HG02981 (cell line): ENCODE data around the gene VEGFB.

Experiments
- ATAC-seq: cut with Tn5 transposase; IDR thresholded peaks from one replicate; pipeline ENCODE4 v1.9.1; 2021; ENCODE audit warnings: mild to moderate bottlenecking, moderate library complexity; ENCODE audit not compliant: unreplicated experiment

Gene VEGFB

GRCh38 chr11:64210301-64211020 lies 23.9 kb upstream of the VEGFB start:
- no peak for ATAC-seq

DNA sequence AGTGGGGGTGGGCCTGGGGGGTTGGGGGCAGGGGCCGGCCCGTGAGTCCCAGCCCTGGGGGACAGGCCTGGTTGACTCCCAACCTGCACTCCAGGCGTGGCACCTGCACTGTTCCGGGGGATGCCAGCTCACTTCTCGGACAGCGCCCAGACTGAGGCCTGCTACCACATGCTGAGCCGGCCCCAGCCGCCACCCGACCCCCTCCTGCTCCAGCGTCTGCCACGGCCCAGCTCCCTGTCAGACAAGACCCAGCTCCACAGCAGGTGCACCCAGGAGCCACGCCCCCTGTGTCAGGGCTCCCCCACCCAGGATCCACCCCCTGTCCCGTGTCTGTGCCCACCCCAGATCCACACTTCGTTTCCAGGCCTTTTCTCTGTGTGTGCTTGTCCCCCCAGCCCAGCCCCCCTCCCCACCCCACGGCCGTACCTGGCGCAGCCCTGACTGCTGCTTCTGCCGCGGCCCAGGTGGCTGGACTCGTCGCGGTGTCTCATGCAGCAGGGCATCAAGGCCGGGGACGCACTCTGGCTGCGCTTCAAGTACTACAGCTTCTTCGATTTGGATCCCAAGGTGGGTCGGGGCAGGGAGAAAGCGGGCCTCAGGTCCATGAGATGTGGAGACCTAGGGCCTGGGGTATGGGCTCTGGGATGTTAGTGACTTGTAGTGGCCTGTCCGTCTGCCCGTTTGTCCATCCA lies 23.1 kb upstream of the VEGFB start:
- no peak for ATAC-seq

DNA sequence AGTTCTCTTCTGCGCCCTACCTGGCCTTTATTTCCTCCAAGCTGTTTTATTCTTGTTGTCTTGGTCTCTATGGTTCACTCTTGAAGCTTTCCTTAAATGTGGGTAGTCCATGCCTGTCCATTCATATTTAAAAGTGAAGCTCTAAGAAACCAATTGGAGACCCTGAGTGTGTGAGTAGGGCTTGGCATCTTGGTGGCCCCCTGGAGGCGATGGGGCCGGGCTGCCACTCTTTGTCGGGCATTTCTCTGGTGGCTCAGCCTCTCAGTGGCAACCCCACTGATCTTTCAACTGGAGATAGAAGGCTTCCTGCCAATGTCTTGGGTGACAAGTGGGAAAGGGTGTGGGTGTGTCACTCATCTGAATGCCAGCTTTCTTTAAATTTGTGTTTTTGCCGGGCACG lies 17.5 kb upstream of the VEGFB start:
- no peak for ATAC-seq

DNA sequence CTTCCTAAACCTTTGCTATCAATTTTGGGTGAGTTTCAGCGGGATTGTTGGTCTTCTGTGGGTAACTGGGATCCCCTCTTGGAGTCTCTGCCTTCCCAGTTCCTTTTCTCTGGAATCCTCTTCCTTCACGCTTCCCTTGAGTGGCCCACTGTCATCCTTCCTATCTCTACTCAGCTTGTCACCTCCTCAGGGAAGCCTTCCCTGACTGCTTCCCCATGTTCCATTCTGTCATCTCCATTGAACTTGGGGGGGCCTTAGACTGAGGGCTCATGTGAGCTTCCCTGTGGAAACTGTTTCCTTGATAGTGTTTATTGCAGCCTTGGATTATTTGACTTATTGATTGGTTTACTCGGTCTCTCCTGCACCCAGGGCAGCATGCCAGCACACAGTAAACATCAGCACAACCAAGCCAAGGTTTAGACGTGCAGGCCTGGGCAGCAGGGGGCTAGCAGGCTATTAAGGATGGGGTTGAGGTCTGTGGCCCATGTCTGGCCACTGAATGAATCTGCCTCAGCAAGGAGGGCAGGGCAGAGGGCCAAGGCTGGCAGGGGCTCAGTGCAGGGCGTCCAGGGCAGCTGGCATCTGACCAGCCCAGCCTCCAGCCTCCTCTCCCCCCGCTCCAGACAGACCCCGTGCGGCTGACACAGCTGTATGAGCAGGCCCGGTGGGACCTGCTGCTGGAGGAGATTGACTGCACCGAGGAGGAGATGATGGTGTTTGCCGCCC lies 15.6 kb upstream of the VEGFB start:
- no peak for ATAC-seq

GRCh38 chr11:64219354-64219684 lies 15.1 kb upstream of the VEGFB start:
- ATAC-seq, result no peak

DNA sequence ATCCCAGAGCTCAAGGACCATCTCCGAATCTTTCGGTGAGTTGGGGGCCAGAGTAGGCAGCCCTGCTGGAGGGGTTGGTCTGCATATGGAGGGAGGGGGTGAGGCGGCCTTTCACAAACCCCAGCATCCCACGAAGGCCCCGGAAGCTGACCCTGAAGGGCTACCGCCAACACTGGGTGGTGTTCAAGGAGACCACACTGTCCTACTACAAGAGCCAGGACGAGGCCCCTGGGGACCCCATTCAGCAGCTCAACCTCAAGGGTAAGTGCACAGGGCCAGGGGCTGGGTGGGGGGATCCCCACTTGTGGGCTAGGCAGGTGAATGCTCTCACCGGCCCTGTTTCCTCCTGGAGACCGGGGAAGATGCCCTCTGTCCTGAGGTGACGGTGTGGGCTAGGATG lies 14.6 kb upstream of the VEGFB start:
- ATAC-seq, result no peak

- ATAC-seq, result no peak
Observed at GRCh38 chr11:64220271-64220670, 14.1 kb upstream of the VEGFB start.

DNA sequence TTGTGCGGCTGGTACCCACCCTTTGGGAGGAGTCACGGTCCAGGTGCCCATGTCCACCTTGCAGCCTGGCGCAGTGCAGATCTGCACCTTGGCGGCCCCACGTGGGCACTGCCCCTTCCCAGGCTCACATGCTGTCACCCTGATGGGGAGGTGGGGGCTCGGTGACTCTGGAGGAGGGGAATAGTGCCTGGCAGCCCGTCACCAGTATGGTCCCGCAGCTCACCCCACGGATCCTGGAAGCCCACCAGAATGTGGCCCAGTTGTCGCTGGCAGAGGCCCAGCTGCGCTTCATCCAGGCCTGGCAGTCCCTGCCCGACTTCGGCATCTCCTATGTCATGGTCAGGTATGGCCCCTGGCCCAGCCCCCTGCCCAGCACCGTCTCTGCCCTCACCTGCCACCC lies 13.6 kb upstream of the VEGFB start:
- ATAC-seq, result no peak

GRCh38 chr11:64222651-64223000 lies 11.8 kb upstream of the VEGFB start:
- ATAC-seq, result no peak

DNA sequence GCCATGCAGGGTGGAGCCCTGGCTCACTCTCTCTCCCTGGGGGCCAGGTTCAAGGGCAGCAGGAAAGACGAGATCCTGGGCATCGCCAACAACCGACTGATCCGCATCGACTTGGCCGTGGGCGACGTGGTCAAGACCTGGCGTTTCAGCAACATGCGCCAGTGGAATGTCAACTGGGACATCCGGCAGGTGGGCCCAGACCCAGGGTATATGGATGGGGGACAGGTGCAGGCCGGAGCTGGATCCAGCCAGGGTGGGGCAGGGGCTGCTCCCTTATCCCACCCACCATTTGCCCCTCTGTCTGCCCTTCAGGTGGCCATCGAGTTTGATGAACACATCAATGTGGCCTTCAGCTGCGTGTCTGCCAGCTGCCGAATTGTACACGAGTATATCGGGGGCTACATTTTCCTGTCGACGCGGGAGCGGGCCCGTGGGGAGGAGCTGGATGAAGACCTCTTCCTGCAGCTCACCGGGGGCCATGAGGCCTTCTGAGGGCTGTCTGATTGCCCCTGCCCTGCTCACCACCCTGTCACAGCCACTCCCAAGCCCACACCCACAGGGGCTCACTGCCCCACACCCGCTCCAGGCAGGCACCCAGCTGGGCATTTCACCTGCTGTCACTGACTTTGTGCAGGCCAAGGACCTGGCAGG lies 11.3 kb upstream of the VEGFB start:
- ATAC-seq, result no peak

GRCh38 chr11:64224151-64224890 lies 10.1 kb upstream of the VEGFB start:
- ATAC-seq, result no peak

DNA sequence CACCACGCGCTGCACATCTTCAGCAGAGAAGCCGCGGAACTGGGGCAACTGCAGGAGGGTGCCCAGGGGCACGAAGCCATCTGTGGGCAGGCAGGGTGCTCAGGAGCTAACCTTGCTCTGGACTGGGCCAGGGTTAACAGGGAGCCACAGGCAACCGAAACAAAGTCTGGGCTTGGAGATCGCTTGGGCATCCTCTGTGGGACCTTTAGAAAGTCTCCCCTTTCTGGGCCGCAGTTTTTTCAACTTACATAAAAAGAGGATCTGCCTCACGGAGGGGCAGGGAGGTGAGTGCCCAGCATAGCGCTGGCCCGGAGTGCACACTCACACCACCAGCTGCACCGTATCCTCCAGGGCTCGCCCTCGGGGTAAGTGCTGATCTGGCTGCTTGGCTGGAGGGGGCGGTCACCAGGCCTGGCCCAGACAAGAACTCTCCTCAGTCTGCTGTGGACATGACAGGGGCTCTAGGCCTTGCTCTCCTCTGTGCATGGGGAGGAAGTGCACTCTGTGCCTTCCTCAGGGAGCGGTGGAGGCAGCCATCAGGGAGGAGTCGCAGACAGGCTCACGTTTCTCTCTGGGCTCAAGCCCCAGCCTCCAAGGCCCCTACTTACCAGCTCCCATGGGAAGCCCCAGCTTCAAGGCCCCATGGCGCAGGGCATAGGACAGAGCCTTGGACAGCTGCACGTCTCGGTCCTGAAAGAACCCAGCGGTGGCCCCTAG lies 9.3 kb upstream of the VEGFB start:
- ATAC-seq, result no peak

DNA sequence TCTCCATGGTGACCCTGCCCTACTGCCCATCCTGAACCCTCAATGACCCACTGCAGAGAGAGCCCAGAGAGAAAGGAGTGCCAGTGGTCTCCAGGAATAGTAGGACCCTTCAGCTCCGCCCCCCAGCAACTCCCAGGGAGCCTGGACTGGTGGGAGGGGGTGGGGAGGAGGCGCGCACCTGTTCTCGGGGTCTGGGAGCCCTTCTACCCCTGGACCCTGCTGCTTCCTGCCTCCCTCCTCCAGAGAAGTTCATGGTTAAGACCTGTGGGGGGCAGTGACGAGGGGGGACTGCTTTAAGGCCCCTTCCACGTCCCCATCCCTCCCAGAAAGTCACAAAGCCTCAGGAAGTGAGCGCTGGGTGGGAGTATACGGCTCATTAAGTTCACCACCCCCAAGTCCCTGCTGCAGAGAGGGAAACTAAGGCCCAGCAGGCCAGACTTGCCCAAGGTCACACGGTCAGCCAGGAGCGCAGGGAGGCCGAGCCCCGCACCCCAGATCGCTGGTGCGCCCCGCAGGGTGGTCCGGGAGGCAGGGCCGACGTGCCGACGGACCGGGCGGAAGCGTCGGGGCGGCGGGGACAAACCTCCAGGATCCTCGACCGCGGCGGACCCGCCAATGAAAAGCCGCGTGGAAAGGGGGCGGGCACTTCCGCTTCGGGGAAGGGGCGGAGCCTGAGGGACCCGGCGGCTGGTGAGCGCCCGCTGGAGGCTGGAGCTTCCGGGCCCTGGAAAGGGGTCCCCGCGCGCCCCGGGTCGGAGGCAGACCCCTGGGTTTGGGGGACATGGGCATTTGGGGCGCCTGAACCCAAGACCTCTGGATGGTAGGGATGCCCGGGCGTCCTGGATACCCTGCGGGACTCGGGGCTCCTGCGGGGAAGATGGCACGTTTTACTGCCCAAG lies 8.5 kb upstream of the VEGFB start, which contains the start of the genes NUDT22 and TRPT1:
Gene NUDT22, plus strand, starts transcription at position 667 of the 899 bp plus-strand sequence. CDS start 379 bp downstream, outside the sequence.
Gene TRPT1, minus strand, starts transcription at position 579 of the 899 bp plus-strand sequence. Its CDS starts 326 bp downstream, at position 253.
- peak; percentile 44 for ATAC-seq

DNA sequence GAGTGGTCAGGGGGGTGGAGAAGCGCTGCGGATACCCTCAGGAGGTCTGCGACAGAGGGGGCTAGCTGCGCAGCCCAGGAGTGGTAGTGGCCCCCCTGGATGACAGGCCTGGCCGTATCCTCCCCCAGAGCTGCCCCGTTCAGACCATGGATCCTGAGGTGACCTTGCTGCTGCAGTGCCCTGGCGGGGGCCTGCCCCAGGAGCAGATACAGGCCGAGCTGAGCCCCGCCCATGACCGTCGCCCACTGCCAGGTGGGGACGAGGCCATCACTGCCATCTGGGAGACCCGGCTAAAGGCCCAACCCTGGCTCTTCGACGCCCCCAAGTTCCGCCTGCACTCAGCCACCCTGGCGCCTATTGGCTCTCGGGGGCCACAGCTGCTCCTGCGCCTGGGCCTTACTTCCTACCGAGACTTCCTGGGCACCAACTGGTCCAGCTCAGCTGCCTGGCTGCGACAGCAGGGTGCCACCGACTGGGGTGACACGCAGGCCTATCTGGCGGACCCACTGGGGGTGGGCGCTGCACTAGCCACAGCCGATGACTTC lies 7.8 kb upstream of the VEGFB start:
- no peak for ATAC-seq

DNA sequence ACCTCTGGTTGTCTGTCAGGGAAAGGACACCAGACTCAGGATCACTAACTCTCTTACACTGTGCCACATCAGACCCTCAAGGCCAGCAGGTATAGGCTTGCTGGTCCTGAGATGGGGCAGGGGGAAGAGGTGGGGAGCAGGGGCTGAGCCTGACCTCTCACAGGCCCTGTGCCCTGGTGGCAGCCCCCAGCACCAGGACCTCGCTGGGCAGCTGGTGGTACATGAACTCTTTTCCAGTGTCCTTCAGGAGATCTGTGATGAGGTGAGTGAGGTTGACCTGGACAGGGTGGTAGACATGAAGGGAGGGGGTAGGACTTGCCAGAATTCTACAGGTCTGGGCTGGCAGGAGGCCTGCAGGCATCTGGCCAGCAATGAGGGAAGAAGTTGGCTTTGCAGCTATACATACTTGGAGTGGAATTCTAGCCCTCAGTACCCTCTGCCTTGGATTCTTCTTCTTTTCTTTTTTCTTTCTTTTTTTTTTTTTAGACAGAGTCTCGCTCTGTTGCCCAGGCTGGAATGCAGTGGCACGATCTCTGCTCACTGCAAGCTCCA lies 6.9 kb upstream of the VEGFB start:
- ATAC-seq, result no peak

DNA sequence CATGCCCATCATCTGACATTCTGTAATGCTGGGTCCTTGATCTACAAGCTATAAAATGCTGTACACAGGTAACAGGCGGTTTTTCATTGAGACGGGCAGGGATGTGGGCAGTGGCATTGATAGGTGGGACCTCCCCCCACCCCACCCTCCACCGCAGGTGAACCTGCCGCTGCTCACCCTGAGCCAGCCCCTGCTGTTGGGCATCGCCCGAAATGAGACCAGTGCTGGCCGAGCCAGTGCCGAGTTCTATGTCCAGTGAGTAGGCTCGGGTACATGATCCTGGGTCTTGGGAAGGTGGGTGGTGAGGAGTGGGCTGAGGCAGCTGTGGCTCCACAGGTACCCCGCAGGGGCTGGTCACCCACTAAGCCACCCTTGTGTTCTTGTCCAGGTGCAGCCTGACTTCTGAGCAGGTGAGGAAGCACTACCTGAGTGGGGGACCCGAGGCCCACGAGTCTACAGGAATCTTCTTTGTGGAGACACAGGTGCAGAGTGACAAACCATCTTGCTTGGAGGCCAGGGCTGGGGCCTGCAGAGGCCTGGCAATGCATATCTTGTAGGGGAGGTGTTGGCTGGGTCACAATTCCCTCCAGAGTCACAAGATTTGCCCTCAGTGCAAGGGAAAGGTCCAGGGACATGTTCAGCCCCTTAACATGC lies 5.2 kb upstream of the VEGFB start:
- no peak for ATAC-seq

DNA sequence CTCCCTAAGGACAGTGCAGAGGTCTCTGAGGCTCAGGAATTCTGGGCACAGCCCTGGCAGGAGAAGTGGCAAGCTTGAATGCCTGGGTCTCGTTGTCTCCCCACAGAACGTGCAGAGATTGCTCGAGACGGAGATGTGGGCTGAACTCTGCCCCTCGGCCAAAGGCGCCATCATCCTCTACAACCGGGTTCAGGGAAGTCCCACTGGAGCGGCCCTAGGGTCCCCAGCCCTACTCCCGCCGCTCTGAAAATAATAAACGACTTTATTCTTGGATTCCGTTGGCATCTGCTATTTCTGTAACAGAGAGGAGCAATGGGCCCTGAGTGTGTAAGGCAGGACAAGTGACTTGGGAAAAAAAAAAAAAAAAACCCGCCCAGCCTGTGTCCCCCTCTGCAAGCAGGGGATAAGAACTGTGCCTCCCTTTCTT lies 4.6 kb upstream of the VEGFB start:
- no peak for ATAC-seq
